Stimulated activated CD8-positive, alpha-beta memory T cell treated with anti-CD3 and anti-CD28 coated beads, Interleukin-4, amount 100 ng/mL, for 1 hour (primary cell): ENCODE results near the gene PDHX.
"Not testable (repeated sequence)": the region's sequence is repeated elsewhere in the genome, so short reads cannot be mapped to it uniquely, and the experiment has no call there.

Source experiments
- DNase-seq, 2 donors: peaks; one replicate each; pipeline ENCODE4 v3.0.0-alpha.2; 2020; ENCODE audit warnings: low read depth in 2 of 2, low spot score in 1 of 2

PDHX gene

DNA sequence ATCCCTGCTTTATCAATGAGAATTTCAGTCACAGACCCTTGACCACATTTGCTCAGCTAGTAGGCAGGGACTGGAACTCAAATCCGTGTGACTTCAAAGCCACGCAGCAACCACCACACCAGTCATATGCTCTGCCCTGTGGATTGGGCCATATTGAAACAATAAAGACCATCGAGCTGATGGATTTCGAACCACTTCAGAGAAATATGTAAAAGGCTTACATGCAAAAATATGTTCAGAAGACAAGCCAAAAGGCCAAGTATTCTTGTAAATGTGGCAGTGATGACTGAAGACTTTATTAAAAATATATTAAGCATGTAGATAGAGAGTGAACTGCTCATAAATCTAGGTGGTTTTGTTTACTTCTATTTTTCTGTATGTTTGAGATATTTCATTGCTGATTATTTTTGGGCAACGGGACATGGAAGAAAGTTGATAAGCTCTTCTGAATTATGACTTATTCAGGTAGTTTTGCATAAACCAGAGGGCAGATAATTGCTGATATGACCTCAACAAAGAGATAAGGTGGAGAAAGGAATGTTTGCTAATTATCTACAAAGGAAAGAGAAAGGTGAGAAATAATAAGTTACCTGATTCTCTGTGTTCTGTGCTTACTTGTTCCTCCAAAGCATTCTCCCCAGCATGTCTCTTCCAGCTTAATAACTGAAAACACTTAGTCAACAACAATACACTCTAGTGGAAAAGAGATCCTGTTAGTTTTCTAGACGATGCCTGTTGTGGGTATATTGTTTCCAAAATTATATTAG, 99.4 kb downstream of the PDHX start:
- DNase-seq = no peak

DNA sequence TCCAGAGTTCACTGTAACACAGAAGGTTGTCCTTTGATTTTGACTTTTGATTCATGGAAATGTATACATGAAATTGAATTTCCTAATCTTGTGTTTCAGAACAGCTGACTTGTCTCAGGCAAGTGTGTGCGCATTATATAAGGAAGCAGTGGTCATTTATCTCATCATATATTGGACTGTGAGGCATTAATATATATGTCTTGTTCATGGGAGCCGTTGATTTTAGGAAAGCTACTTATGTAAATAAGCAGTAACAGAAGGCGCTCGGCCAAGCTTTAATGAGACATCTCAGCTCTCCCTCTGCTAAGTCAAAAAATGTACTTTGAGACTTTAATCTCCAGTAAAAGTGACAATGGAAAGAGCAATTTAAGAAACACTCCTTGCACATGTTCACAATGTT, 100.5 kb downstream of the PDHX start:
- DNase-seq = no peak

GRCh38 chr11:35017528-35018342, 101.3 kb downstream of the PDHX start:
- no peak for DNase-seq

DNA sequence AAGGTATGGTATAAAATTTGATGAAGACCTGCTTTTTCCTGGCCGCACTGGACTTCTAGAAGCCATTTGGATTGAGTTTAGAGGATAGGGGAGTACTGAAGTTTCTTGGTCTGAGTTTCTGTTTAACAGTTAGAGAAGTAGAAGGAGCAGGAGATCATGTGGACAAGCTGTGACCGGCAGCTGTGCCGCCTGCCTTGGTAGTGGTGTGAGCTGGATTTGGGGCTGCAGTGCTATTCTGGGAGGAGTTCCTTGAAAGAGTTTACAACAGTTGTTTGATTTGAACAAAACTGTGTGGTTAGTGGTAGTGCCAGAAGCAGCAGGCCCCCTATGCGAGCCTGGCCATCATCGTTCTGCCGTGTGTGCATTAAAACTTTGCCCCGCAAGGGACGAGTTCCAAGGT, 105.2 kb downstream of the PDHX start:
- no peak for DNase-seq

GRCh38 chr11:35023940-35024339, 107.5 kb downstream of the PDHX start:
- DNase-seq = not testable (repeated sequence)

GRCh38 chr11:35028007-35028406, 111.6 kb downstream of the PDHX start:
- DNase-seq = not testable (repeated sequence)

GRCh38 chr11:35029979-35030682, 113.7 kb downstream of the PDHX start:
- no peak for DNase-seq

GRCh38 chr11:35030716-35031213, 114.3 kb downstream of the PDHX start:
- DNase-seq = no peak

DNA sequence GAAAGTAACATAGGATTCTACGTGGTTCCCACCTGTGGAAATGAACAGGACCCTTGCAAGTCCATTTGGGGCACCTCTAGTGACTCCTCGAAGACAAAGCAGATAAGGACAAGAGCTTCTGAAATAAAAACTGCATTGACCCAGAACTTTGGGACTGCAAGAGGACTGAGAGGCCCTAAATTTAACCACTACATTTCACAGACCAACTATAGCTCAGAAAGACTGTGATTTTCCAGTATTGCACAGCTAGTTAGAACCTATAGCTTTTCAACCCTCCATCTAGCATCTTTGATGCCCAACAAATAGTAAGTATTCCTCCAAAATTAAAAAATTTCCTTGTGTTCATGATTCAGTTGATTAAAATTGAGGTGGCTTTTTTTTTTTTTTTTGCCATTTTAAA, 114.9 kb downstream of the PDHX start:
- DNase-seq = no peak

- DNase-seq = no peak
These were observed 115.4 kb downstream of the PDHX start for GRCh38 chr11:35031867-35032266.

- no peak for DNase-seq
These were observed 116.6 kb downstream of the PDHX start for GRCh38 chr11:35033011-35033410.

DNA sequence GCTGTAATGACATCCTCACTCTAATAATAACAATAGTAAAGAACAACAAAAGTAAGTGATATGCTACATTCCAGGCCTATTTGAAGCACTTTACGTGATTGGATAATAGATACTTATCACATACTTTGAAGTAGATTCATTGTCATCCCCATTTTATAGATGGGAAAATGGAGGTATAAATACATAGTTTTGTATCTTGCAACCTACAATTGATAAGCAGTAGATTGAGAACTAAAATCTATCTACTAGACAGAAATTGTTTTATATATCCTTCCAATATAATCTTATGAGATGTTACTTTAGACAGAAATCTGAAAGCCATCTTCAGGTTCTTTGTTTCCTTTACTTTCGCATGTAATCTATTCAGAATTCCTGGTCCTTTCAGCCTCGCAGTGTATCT, 118.0 kb downstream of the PDHX start:
- no peak for DNase-seq

DNA sequence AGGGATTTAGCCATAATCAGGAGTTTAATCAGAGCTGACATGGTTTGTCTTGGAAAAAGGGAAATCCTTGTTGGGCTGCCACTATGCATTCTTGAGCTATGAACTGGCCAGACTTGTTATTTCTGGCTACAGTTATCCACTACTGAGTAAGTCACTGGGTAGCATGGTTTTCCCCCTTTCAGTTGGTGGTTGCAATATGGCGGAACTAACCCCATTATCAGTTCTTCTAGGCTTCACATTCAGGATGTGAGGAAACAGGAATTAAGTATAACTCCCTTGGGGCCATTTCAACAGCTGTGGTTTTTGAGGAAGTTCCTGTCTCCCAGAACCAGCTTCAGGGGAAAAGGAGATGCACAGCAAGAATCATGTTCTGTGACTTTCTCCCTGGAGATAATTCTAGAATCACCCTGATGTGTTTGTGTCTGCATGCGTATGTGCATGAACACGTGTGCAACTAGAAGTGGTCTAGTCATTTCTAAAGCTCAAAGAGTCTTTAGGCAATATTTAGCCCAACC, 119.5 kb downstream of the PDHX start:
- no peak for DNase-seq

GRCh38 chr11:35036639-35037038, 120.2 kb downstream of the PDHX start:
- DNase-seq = no peak

DNA sequence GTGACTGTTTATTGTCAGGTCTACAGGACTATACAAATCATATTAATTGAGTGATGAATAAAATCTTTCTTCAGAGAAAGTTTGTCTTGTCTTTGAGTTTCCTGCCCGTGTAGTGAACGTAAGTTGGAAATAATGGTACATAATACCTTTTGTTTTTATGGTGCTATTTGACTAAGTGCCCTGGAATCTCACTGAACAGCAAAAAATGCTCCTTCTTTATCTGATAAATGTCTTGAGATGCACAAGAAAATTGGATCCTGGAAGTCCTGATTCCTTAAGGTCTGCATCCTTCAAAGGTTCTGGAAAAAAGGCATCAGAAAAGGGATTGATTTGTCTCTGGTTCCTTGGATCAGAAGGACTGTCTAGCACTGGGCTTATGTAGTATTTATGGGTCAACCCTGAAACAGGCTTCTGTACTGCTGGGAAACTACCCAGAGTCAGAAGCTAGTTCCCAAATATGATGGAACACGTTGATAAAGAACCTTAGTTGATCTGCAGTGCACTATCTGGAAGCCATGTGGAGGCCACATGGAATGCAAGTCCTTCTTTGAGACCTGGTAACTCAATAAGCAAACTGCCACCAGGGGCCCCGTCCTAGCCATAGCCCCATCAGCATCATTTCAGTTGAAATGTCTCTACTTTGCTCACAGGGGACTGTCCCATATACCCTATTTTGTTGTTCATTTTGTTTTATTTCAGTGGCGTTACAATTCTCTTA, 122.0 kb downstream of the PDHX start:
- no peak for DNase-seq

DNA sequence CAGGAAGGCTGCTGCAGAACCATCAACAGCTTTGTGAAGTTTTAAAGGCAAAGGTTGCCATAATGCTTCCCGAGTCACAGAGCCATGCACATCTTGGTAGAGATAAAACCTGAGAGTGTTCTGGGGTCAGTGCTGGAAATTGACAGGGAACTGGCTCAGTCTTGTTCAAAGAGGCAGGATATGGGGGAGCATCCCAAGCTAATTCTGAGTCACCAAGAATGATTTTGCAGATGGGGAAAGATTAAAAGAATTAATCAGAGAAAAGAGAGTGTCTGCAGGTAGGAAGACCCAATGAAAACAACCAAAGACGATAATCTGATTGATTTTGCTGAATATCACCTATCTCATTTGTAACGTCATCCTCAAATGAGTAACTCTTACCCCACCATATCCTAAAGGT, 122.7 kb downstream of the PDHX start:
- no peak for DNase-seq

DNA sequence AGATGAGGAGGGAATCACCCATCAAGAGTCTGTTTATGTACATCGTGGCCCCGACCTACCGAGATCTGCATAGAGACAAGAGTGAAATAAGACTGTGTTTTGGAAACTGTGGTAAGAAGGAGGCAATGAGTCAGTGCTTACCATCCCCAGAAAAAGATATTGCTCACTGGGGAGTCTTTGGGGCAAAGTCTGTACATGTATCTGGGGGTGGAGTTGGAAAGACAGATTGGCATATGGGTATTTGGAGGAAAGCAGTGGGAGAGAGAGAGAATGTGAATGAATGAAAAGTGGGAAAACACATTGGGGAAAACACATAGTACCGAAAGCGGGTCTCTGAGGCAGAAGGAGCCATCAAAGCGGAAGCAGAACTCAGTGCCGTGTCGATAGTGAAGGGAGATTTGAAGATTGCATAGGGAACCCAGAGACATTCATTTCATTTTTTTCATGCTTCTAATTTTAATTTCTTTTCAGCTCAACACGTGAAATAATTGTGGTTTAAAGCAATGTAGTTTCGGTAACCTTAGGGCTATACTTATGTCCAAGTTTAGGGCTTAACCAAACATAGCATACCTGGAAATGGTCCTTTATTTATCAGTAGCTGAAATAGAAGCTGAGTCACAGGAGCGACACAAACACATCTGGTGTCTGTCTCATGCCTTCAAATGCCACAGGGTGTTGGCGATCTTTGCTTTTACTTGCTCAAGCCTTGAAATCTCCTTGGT, 124.0 kb downstream of the PDHX start:
- peak in 1 of 2 donors; percentile 33 for DNase-seq

DNA sequence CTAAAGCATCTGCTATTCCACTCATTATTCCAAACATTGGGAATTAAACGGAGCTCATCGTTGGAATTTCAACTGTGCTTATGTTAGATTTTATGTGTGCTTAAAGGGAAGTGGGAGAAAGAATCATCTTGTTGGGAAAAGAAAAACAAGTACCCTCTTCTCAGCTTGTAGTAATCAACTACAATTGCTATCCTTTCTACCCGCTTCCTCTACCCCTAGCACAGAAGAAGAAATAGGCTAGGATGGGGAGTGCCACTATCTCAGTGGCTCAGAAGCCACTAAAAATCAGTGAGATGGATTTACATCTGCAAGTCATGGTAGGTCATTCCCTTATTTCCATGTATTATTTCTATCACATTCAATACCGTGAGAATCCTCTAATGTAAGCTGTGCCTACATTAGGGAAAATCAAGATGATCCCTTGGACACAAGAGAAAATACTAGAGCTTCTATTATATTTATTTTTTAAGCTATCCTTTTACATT, 124.7 kb downstream of the PDHX start:
- no peak for DNase-seq

DNA sequence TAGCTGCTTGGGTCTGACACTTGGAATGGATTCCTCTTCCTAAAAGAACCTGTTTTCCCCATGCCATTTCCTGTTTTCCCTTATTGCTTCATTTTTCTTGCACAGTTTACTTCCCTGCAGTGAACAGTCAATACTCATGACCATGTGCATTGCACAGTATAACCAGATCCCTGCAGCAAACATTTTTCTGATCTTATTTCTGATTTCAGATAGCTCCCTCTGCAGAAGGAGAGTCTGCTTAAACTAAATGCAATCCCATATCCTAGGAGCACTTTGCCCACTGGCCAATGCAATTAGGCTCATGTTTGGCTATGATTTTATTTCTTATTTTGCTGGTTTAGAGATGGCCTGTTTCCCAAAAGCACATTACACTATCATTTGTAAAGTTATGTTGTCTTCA, 125.8 kb downstream of the PDHX start:
- DNase-seq = no peak

DNA sequence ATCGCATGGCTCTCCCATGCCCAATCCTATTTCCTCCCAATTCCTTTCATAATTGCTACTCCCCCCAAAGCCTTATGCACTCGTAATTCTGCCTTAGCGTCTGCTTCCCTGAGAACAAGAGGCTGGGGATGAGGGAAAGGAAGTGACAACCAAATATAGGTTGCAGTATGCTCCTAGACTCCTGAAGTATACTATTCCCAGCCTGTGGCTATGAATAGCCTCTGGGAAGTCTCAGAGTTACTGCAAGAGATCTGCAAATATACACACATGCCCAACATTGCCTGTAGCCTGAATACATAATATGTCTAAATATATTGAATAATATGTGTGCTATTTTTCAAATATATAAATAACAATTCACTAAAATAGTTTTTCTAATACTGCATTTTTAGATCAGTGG, 126.5 kb downstream of the PDHX start:
- DNase-seq = no peak
